LHCN-M2 (cell line): Measurements from ENCODE around the gene DCP1B. TPM values are rescaled to one million over a fixed set of nuclear protein-coding genes. Genes with fewer than 3 reads are reported as not detected.
"Not testable (repeated sequence)": the region's sequence is repeated elsewhere in the genome, so short reads cannot be mapped to it uniquely, and the experiment has no call there.

Experiments
- DNase-seq: peaks from one replicate; pipeline ENCODE4 v3.0.0-alpha.2; 2012; ENCODE audit warnings: low read depth
- total RNA-seq: library from RNA; depleted of rRNA; stranded (reverse); fragments of >200 nt; gene quantifications from 2 replicates; pipeline ENCODE4 v1.2.3, GENCODE V29; 2014

Gene DCP1B
- total RNA-seq, 1 experiment from 2014 or later: 20.8 TPM

DNA sequence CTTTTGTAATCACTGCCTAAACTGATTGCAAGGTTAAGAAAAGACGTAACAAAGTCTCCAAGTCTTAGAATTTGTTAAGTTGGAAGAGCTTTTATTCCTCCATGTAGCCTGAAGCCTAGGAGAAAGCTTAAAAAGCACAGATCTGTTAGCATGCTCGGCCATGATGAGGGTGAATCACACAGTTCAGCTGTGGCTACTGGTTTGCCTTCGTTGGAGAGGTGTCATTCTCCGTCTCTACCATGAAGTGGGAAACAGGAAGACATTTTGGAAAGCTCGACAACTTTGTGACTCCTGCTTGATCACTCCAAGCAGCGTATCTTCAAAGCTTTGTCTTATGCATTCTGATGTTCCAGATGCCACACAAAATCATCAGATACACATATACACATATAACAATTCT is 27.1 kb downstream of the DCP1B start:
- DNase-seq: no peak

DNA sequence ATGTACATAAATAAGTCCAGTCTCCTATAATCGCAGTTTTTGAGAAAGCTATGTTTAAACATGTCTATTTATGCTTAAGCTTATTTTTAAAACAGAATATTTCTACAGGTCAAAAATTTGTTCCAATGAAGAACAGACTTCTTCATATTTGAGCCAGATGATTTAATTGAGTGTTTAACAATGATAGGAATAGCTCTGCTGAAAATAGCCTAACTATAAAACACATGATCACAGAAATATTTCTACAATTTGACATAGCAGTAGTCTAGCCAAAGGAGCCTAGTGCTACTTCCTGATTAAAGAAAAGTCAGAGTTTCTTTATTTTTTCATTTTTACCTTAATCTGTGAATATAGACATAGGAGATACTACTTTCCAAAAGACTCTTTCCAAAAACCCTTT is 29.4 kb downstream of the DCP1B start:
- no peak for DNase-seq

DNA sequence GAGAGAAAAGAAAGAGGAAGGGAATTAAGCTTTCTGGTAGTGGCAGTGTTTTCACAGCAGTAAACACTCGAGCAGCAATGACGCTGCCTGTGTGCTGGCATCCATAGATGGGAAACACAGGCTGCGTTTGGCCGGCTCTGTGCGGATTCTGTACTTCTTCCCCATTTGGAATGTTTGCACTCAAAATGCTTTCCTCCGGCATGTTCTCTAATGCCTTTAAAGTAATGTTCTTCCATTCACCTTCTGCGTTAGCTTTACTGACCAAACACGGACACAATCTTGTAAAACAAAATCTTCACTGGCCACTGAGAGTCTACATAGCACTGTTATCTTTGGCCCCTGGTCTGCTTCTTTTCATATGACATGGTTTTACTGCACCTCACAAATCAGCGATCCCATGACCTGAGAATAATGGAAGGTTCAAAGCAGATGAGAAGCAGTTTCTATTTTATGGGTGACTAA is 31.4 kb downstream of the DCP1B start:
- no peak for DNase-seq

DNA sequence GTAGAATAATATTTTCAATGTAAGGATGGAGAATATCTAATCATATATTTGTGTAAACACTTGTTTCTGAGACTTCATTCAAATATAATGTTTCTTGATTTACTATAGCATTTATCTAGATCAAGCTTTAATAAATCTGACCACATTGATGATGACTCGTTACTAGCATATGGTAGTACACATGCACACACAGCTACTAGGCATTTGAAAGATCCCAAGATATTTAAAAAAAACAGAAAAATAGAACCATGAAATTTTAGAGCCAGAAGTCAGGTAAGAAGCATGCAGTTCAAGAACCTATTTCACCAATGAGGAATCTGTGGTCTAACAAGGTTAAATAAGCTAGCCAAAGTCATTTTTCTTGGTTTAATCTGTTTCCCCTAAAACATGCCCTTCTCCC is 32.0 kb downstream of the DCP1B start:
- DNase-seq: peak; percentile 63

DNA sequence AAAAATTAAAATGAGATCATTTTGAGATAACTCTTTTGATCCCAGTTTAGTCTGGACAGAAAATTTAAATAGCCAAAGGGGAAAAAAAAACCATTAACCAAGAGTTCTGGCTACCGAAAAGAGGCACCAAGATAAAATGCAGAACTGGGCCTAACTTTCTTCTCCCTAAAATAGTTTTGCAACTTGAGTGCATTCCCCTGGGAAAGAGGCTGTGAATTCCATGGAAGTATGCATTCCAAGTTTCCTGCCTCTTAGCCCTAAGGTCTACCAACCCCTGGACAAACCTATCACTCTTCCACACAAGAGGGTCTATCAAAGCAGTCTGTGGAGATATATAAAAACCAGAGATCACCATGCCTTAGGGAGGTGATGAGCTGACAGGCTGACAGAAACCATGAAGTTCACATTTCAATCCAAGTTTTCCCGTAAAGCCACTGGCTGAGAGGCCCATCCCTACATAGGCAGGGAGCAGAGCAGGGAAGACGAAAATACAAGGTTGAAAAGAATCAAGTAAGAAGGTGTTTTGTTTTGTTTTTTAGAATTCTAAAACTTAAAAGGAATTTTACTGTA is 33.8 kb downstream of the DCP1B start:
- DNase-seq: no peak

DNA sequence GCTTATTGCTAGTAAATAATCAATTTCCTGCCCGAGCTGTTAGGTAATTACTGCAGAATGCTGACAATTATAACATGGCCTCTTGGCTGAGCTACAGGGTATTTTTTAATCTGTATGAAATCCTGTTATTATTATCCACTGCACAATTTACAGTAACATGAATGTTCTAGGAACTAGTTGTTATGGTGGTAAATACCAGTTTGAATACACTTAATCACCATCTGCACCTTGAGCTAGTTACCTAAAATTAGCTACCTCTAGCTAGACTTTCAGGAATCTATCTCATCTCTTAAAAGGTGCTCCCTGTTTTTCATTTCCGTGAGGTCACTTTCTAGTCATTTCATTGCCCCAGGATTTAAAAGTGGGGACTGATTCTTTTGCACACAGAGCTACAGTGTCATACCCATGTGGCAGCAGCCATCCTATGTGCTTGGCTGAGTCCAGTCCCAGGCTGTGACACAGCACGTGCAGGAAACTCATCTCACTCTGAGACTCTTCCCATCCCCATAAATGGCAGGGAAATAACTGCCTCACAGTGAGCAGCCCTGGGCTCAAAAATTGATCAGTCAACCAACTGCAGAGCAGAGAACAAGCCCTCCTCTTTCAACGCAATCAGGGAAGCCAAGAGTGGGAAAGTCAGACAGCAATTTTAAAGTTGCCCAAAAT is 37.6 kb downstream of the DCP1B start:
- DNase-seq: no peak

DNA sequence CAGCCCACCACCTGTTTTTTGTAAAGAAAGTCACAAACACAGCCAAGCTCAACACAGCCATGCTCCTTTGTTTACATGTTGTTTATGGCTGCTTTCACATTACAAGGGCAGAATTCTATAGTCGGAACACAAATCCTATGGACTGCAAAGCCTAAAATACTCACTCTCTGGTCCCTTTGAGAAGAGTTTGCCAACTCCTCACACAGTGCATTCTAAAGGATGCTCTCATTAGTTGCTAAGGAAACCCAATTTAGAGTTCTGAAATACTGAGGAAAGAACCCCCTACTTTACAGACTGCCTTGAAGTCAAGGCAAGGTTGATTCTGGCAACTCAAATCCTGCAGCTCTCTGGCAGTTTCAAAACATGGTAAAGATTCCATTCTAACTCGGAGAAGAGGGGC is 38.3 kb downstream of the DCP1B start:
- DNase-seq: no peak

DNA sequence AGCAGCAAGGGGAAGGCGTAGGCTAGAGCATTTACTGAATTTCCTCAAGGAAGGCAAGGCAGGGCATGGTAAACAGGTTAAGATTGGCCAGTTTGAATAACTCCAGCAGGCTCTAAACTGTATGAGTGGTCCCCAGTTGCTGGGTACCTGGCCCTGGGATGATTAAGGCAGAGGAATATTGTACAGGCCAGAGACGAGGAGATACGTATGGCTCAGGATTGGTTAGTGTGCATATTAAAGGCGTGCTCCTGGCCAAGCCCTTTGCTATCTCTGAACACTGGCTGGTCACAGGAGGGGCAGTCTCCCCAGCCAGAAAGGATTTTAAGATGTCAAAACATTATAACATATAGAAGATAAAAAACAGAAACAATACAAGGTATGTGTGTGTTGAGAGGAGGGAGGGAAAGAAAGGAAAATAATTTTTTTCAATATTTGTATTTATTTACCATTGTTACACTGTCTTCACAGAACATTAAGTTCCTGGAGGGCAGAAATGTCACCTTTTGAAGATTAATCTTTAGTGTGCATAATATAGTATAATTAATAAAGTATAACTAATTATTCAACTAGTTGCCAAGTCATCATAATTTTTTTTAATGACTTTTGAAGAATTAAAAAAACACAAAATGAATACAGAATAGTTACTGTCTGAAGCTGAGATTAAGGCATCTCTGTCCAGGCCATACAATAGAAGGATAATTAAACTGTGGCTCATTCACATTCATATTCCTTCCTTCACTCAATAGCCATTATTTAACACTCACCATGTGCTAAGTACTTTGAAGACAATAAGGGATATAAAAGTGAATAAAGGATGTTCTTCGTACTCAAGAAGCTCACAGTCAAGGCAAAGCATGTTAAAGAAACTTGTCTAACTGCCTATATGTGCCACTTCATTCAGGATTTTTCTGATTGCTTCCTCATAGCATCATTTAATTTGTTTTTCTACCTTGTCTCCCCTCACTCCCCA is 41.9 kb downstream of the DCP1B start:
- DNase-seq: no peak

DNA sequence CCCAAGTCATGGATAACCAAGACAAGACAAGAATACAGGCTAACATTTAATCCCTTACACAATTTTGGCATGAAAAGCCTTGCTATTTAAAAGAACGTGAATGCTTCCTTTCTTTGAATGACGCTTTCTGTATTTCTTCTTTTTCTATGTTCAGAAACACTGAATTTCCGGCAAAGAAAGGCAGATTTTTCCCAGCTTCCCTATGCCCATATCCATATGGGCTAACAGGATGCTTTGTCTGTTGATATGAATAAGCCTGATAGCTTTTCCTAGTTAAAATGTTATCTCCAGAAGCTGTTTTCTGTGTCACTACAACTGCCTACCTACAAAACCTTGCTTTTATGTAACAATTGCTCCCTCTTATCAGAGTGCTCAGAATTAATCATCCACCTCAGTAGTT is 47.5 kb downstream of the DCP1B start:
- no peak for DNase-seq

DNA sequence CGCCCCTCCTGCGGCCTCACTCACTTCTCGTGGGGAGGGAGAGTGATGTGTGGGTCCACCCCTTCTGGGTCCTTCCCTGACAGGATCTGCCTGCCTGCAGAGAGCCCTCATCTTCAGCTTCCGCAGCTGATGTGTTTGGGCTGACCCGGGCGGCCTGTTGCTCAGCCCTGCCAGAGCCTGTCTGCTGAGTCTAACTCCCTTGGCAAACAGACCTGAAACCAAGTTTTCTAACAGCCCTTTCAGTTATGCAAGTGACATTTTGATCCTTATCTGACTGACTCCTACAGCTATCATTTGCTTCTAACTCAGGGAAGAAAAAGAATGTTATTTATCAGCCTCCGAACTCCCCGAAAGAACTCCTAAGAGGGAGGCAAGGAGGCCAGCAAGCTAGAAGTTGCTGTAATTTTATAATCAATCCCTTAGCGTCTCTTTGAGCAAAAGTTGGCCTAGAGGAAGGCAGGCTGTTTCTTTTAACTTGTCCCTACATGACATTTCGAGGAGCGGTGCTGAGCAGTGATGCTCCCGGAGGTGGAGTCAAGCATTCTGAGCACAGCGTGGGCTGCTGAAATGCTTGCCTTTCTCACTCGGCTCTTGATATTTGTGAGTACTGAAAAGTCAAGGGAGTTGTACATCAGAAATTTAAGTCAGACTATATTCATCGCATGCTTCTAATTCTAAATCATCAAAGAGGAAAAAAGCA is 54.3 kb downstream of the DCP1B start:
- DNase-seq: no peak

DNA sequence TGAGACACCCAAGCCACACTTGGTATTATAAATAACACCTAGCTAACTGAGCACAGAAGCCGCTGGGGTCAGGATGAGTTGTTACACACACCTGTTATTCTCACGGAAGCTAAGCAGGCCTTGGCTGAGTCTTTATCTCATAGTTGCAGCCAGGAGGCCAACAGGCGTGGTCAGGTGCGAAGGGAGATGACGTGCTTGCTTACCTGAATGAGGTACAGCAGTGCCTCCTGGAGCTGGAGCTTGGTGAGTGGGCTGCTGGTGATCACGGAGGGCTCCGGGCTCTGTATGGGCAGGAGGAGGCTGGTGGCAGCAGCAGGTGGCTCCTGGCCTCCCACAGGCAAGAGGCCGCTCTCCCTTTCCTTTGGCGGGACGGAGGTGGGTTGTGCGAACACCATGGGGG is 55.4 kb downstream of the DCP1B start:
- no peak for DNase-seq

DNA sequence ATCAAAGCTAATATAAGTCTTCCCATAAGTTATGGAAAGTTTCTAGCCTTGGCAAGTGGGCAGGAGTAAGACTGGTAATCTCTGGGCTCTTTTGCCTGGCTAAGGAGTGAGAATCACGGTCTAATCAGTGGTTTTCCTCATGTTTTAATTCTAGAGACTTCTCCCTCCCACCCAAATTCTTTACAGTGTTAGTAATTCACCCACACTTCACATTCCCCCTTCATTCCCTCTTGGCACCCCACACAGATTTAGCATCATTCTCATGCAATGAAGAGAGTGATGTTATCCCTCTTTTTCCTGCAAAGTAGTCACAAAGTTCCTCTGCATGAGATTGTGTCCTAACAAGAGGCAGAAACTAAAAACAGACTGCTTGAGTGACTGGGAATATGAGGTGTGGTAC is 57.2 kb downstream of the DCP1B start:
- no peak for DNase-seq

DNA sequence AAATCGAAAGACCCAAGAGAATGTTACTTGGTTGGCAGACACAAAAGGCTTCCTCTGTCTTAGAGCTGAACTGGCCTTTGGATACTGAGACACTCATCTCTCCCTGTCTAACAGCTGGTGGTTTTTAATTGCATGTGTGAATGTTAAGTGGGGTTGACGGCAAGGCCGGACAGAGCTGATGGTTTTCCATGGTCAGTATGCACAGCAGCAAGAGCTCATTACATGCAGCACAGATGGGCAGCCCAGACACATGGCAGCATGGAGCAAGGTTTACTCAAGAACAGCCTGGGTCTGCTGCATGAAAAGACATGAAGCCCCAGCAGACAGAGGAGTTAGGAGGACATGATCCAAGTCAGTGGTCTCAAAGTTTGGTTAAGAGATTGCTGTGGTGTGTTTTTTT is 58.0 kb downstream of the DCP1B start:
- DNase-seq: no peak

DNA sequence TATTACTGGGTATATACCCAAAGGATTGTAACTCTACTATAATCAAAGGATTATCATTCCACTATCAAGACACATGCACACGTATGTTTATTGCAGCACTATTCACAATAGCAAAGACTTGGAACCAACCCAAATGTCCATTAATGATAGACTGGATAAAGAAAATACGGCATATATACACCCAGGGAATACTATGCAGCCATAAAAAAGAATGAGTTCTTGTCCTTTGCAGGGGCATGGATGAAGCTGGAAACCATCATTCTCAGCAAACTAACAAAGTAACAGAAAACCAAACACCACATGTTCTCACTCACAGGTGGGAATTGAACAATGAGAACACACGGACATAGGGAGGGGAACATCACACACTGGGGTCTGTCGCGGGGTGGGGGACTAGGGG is 58.8 kb downstream of the DCP1B start:
- DNase-seq: not testable (repeated sequence)

DNA sequence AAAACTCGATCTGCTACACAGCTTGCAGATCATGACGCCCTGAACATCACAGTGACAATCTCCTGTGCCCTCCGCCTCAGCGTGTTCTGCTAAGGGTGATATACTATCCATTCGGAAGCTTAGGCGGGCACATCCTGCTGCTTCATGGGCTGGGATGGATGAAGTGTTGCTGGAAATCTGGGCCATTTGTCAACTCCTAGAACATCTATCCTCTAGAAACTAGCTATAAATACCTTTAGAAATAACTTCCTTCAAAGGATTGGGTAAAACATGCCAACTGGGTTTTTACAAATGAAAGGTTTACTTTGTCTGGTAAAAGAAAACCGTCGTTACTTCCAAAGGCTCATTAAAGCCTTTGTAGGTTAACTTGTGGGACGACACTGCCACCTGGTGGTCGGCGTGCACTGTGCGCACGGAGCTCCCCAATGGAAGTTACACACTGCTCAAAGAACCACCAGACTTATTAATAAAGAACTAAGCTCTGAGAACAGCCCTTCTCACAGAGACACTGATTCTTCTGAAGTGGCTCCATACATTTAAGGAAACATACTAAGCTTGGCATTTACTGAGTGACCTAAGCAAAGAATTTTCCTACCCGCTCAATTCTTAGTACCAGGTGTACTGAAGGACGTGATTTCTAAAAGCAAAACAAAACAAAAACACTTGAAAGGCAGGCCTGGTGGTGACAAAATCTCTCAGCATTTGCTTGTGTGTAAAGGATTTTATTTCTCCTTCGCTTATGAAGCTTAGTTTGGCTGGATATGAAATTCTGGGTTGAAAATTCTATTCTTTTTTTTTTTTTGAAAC is 64.3 kb downstream of the DCP1B start:
- DNase-seq: peak; percentile 67

DNA sequence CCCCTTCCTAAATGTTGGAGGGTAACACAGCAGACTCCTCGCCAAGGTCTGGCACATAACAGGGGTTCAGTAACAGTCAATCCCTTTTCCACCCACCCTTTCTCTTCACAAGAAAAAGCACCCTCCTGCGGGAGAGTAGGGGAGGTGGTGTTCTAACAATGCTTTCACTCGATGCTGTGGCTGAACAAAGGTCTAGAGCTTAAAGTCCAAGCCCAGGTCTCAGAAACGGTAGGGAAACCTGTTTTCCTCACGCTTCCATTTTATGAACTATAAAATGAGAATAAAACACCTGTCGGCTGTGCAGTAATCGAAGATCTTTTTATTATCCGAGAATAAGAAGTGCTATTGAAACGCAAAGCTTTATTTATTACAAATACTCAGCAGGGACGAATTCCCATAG is 64.9 kb downstream of the DCP1B start:
- no peak for DNase-seq

DNA sequence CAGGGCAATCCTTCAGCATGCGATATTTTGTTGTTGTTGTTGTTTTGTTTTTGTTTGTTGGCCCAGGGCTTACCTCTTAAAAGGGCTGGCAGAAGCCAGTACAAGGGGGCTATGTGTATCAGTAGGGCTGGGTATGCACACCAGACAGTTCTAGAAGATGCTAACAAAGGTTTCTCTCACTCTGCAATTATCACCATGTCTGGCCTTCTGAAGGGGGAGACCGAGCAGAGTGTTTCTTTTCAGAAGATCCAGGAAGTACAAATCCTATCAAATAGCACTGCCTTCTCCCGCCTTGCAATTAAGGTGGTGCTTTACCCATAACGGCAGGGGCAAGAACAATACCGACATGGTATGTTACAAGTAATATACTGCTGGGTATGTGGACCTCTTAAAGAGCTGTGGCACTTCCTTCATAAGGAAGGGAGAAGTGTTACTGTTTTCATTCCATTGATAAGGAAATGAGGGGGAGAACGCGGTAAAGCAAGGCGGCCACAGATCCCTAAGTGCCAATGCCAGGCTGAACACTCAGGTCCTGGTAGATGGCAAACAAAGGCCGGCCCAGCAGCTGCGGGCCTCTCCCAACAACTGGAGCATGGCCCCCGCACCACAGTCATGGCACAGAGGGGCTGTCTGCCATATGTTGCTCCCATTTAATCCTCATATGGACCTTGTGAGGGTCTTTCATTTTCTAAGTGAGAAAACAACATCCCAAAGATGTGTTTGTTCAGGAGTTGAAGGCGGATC is 66.6 kb downstream of the DCP1B start:
- DNase-seq: no peak

DNA sequence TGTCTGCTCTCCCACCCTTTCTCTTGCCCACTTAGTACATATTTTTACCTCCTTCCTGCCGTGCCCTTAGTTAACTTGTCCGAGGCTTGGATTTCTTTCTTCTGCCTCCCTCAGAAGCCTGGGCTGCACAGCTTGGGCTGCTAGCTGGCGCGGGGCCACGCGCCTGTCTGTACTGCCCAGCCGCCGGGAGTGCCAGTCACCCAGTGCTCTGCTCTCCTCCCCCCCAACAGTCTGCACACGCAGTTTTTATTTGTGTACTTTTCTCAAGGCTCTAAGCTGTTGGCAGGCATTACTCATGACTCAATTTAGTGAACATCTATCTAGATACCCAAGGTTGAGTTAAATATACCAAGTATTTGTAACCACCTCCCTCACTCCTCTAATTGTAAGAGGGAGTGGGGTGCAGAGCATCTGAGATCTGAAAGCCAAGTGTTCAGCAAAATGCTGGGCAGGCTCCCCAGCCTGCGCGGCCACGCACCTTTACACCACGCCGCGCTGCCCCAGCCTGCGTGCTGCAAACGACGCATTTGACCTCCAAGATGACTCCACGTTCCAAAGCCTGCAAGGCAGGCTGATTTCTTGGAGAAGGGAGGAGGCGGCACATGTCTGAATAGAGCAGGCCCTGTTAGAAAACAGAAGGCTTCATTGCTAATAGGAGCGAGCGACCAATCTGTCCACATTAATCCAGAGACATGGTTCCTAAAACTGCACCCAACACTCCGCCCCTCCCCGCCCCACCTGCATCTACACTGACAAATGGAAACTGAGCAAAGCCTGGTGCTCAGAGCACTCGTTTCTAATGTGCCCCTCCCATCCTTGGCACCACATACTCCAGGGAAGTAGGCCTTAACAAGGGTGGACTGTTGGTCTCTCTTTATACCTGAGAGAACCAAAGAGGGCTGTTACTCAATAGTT is 67.6 kb downstream of the DCP1B start:
- DNase-seq: peak; percentile 91

DNA sequence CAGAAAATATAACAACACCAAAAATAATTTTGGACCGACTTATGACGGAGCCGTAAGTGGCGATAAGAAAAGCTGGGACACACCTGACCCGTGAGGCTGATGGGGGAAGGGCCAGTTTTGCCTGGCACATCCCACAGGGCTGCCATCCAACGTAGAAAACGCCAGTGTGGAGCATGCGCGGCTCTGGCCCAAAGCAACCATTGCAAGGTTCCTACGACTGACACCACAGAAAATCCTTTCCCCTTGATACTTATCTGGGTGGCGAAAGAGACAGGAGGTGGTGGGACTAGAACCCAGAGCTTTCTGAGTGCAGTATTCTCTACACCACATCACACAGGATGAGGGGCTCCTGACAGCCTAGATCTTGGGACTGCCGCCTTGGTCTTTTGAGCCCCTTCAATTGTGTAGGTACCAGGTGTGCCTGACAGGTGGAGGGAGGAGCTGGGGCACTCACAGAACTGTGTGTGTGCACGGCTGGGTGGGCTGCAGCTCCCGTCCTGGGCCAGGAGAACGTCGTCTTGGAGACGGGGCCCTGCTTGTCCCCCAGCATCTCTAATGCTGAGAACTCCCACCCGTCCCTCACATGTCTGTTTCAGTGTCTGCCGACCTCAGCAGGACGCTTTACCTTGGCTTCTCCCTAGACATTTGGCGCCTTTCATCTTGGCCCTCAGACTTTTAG is 68.4 kb downstream of the DCP1B start:
- DNase-seq: no peak
